HepG2 (cell line): Measurements from ENCODE around the gene CACNA1I. TPM values are rescaled to one million over a fixed set of nuclear protein-coding genes. Genes with fewer than 3 reads are reported as not detected.

Source experiments
- ATAC-seq: fragments of 200-7000 bp; cut with Tn5 transposase; 3 replicates; pipeline ENCODE4 v1.9.1; 2020; ENCODE audit warnings: mild to moderate bottlenecking, moderate library complexity
- Bru-seq: library from RNA; stranded (reverse); fragments of 400-500 nt; gene quantifications from one replicate; lab custom pipeline; 2021; lab: Mats Ljungman, UMichigan
- BruChase-seq, 2 experiments: library from RNA; stranded (reverse); fragments of 400-500 nt; gene quantifications; one replicate each; lab custom pipeline; 2021; lab: Mats Ljungman, UMichigan
- BruUV-seq: library from RNA; stranded (reverse); fragments of 400-500 nt; replicated peaks from 2 replicates; lab custom pipeline; 2021; lab: Mats Ljungman, UMichigan
- CTCF ChIA-PET: fragments of 300-600 bp; formaldehyde crosslinking; extraction: SDS; loops from one replicate; lab custom pipeline; 2021; ENCODE audit warnings: low total read pairs, inconsistent platforms, low intra/inter-chr PET ratio; lab: Yijun Ruan, JAX
- POLR2A ChIA-PET: fragments of 350-600 bp; sonication (Branson Sonifier 250); formaldehyde crosslinking; loops from one replicate; lab custom pipeline; 2020; ENCODE audit warnings: antibody characterized with exemption, inconsistent platforms; lab: Yijun Ruan, JAX
- DNase-seq: peaks from one replicate; pipeline ENCODE4 v3.0.0-alpha.2; 2015; ENCODE audit warnings: low spot score
- FAIRE-seq: peaks from 3 replicates; lab custom pipeline; 2011; peaks lifted over from hg19 to GRCh38; lab: Jason Lieb, UNC
- H2AFZ ChIP-seq: one replicate; pipeline ENCODE4 v1.6.1; 2011; ENCODE audit warnings: low read length, inconsistent platforms
- H3K27ac ChIP-seq: fragments of 300-600 bp; 3 replicates; pipeline ENCODE4 v1.8.0; 2011; ENCODE audit warnings: mixed run types, mild to moderate bottlenecking, mixed read lengths, low read length, inconsistent platforms; ENCODE audit not compliant: insufficient read depth; ENCODE audit errors: extremely low read length
- H3K27me3 ChIP-seq, 2 experiments: fragments of 200-600 bp in 1 of 2; 2 replicates in 1 of 2; 3 replicates in 1 of 2; pipeline versions ENCODE4 v1.6.0 to v1.8.0; 2011; ENCODE audit warnings: low read length in 2 of 2, mild to moderate bottlenecking in 2 of 2, moderate library complexity in 2 of 2, inconsistent platforms in 1 of 2; ENCODE audit not compliant: insufficient read depth in 2 of 2, control insufficient read depth in 1 of 2
- H3K36me3 ChIP-seq, 2 experiments: fragments of 200-600 bp in 1 of 2; replicated peaks in 1 of 2; 2 replicates in 1 of 2; 3 replicates in 1 of 2; pipeline versions ENCODE4 v1.5.1 to v1.8.0; 2011; ENCODE audit warnings: low read length in 2 of 2, inconsistent platforms in 1 of 2; ENCODE audit not compliant: insufficient read depth in 2 of 2, control insufficient read depth in 1 of 2
- H3K4me1 ChIP-seq: 2 replicates; pipeline ENCODE4 v1.5.1; 2012; ENCODE audit warnings: low read length, inconsistent platforms; ENCODE audit not compliant: insufficient read depth
- H3K4me2 ChIP-seq: 2 replicates; pipeline ENCODE4 v1.6.0; 2011; ENCODE audit warnings: low read depth, low read length, inconsistent platforms
- H3K4me3 ChIP-seq, 3 experiments: fragments of 200-600 bp in 1 of 3; sonication (generic), shearing (Covaris generic) in 1 of 3; replicated peaks in 1 of 3; 2 replicates each; pipeline ENCODE4 v1.5.1; 2011 to 2016; ENCODE audit warnings: low read length in 3 of 3, inconsistent platforms in 2 of 3, low read depth in 2 of 3, mild to moderate bottlenecking in 2 of 3, control low read depth in 1 of 3, mixed read lengths in 1 of 3; ENCODE audit not compliant: insufficient read depth in 1 of 3
- H3K79me2 ChIP-seq: one replicate; pipeline ENCODE4 v1.6.1; 2011; ENCODE audit warnings: low read length, inconsistent platforms; ENCODE audit not compliant: insufficient read depth
- H3K9ac ChIP-seq: 2 replicates; pipeline ENCODE4 v1.6.0; 2011; ENCODE audit warnings: mild to moderate bottlenecking, low read depth, low read length, inconsistent platforms; ENCODE audit not compliant: insufficient read depth
- H3K9me3 ChIP-seq: 2 replicates; pipeline ENCODE4 v1.5.1; 2012; ENCODE audit warnings: mild to moderate bottlenecking, low read length
- H4K20me1 ChIP-seq: 2 replicates; pipeline ENCODE4 v1.6.0; 2011; ENCODE audit warnings: inconsistent platforms, mild to moderate bottlenecking, low read length, moderate library complexity; ENCODE audit not compliant: insufficient read depth
- FOSL1 ChIP-seq: sonication (generic); formaldehyde crosslinking; IDR thresholded peaks from 2 replicates; pipeline ENCODE4 v1.9.0; 2021; ENCODE audit warnings: missing genetic modification reagents, borderline replicate concordance
- GATAD1 ChIP-seq: IDR thresholded peaks from 2 replicates; pipeline ENCODE4 v1.6.1; 2016; ENCODE audit warnings: missing genetic modification reagents, missing compliant biosample characterization
- NONO ChIP-seq, 2 experiments: fragments of 450-650 bp in 1 of 2; sonication (generic) in 1 of 2; formaldehyde crosslinking in 1 of 2; IDR thresholded peaks in 1 of 2; conservative IDR thresholded peaks in 1 of 2; 2 replicates each; pipeline versions ENCODE4 v1.6.1 to v1.8.0; 2017 to 2022; ENCODE audit warnings: mild to moderate bottlenecking in 1 of 2, missing genetic modification reagents in 1 of 2, moderate library complexity in 1 of 2
- RCOR2 ChIP-seq: IDR thresholded peaks from 2 replicates; pipeline ENCODE4 v1.6.1; 2016; ENCODE audit warnings: missing biosample characterization, missing genetic modification reagents
- ZNF30 ChIP-seq: sonication (generic); formaldehyde crosslinking; IDR thresholded peaks from 2 replicates; pipeline ENCODE4 v1.5.0; 2020; ENCODE audit warnings: mild to moderate bottlenecking, missing genetic modification reagents
- ZNF33A ChIP-seq: sonication (generic); formaldehyde crosslinking; IDR thresholded peaks from 2 replicates; pipeline ENCODE4 v1.5.1; 2020; ENCODE audit warnings: missing genetic modification reagents, mild to moderate bottlenecking, moderate library complexity, borderline replicate concordance
- ZNF850 ChIP-seq: sonication (generic); formaldehyde crosslinking; conservative IDR thresholded peaks from 2 replicates; pipeline ENCODE4 v1.9.0; 2021; ENCODE audit warnings: mild to moderate bottlenecking, missing genetic modification reagents
- WGBS: methylation state at CpG from one replicate; pipeline ENCODE4 v1.1.6; 2017; ENCODE audit warnings: low lambda C conversion rate; 5-methylcytosine and 5-hydroxymethylcytosine counted together
- in situ Hi-C: cut with HindIII; loops from 2 replicates; pipeline ENCODE4 v1.10.0; 2017; ENCODE audit warnings: low pct_unique_long_range_greater_than_20kb; ENCODE audit not compliant: extremely low pct_ligation_motif_present
- intact Hi-C: fragments of 100-400 bp; cut with micrococcal nuclease; formaldehyde crosslinking; loops from one replicate; pipeline ENCODE4 v1.10.0; 2022; ENCODE audit not compliant: unreplicated experiment
- long read RNA-seq, 2 experiments: library from RNA in 1 of 2; library from polyadenylated mRNA in 1 of 2; stranded (forward) in 1 of 2; unstranded in 1 of 2; transcript quantifications; one replicate each; pipeline ENCODE4 v2.0.0, GENCODE V29; 2019 to 2022
- polyA minus RNA-seq, 3 experiments: library from RNA; depleted of rRNA, polyadenylated mRNA; stranded (reverse); fragments of >200 nt; gene quantifications; 2 replicates each; pipeline ENCODE4 v1.2.3, GENCODE V29; 2011; ENCODE audit warnings: low replicate concordance in 1 of 3
- polyA plus RNA-seq, 8 experiments: library from polyadenylated mRNA; depleted of rRNA in 3 of 8; stranded (reverse) in 7 of 8; unstranded in 1 of 8; fragments of >200 nt; fragmentation: Illumina TruSeq in 4 of 8; extraction: Trizol in 4 of 8; gene quantifications; 2 replicates each; pipeline versions ENCODE4 v1.2.1 to v1.2.3, GENCODE V29; 2011 to 2016; ENCODE audit warnings: low read depth in 4 of 8, missing spikeins in 1 of 8, mixed read lengths in 1 of 8; ENCODE audit not compliant: insufficient read depth in 1 of 8
- total RNA-seq, 5 experiments: library from RNA; depleted of rRNA; stranded (reverse); fragments of >200 nt; fragmentation: Illumina TruSeq; extraction: Trizol; gene quantifications; 2 replicates each; pipeline ENCODE4 v1.2.3, GENCODE V29; 2016; ENCODE audit warnings: low read depth in 1 of 5

CACNA1I gene
- total RNA-seq (2016; rRNA removed; fragmentation: Illumina TruSeq; extraction: Trizol) = not detected in 2 replicates
- total RNA-seq (2016; cell fraction: cytosol; rRNA removed; fragmentation: Illumina TruSeq; extraction: Trizol; ENCODE audit: low read depth) = not detected in 2 replicates
- not detected in 2 replicates for total RNA-seq (2016; cell fraction: insoluble cytoplasmic fraction; rRNA removed; fragmentation: Illumina TruSeq; extraction: Trizol)
- not detected in 2 replicates for total RNA-seq (2016; cell fraction: membrane; rRNA removed; fragmentation: Illumina TruSeq; extraction: Trizol)
- not detected in 2 replicates for total RNA-seq (2016; cell fraction: nucleus; rRNA removed; fragmentation: Illumina TruSeq; extraction: Trizol)
- polyA plus RNA-seq (2011; rRNA removed) = not detected in 2 replicates
- not detected in 2 replicates for polyA plus RNA-seq (2011; cell fraction: cytosol; rRNA removed)
- polyA plus RNA-seq (2011; cell fraction: nucleus; rRNA removed) = 0.02 TPM in 2 replicates
- polyA plus RNA-seq (2012) = 0.03 TPM in 1 of 2 replicates, not detected in the other
- polyA plus RNA-seq (2016; cell fraction: cytosol; fragmentation: Illumina TruSeq; extraction: Trizol; ENCODE audit: low read depth) = not detected in 2 replicates
- not detected in 2 replicates for polyA plus RNA-seq (2016; cell fraction: insoluble cytoplasmic fraction; fragmentation: Illumina TruSeq; extraction: Trizol; ENCODE audit: low read depth)
- polyA plus RNA-seq (2016; cell fraction: membrane; fragmentation: Illumina TruSeq; extraction: Trizol; ENCODE audit: low read depth) = not detected in 2 replicates
- not detected in 2 replicates for polyA plus RNA-seq (2016; cell fraction: nucleus; fragmentation: Illumina TruSeq; extraction: Trizol; ENCODE audit: insufficient read depth, low read depth)
- 0.04 and 0.05 TPM in 2 replicates for polyA minus RNA-seq (2011; rRNA and poly(A)+ RNA removed; ENCODE audit: low replicate concordance)
- polyA minus RNA-seq (2011; cell fraction: cytosol; rRNA and poly(A)+ RNA removed) = not detected in 2 replicates
- polyA minus RNA-seq (2011; cell fraction: nucleus; rRNA and poly(A)+ RNA removed) = not detected in 2 replicates
- percentile 1 among the genes with signal in this experiment for Bru-seq, nascent RNA
- BruChase-seq, experiment 1, labeled RNA remaining after a 6-hour chase = percentile 6 among the genes with signal in this experiment
- percentile 1 among the genes with signal in this experiment for BruChase-seq, experiment 2, labeled RNA remaining after a 2-hour chase
- long read RNA-seq, experiment 1 = 0 reads
- long read RNA-seq, experiment 2 = 0 reads

- POLR2A ChIA-PET = no interaction called here
- TF ChIP-seq GATAD1 (CRISPR knock-in tag) (no peak), ZNF850 (no peak), ZNF33A (CRISPR knock-in tag) (no peak), NONO (IDR thresholded peaks at IDR 0.05) (no peak), NONO (CRISPR knock-in tag; conservative IDR thresholded peaks at IDR 0.05) (no peak), ZNF30 (CRISPR knock-in tag) (no peak), FOSL1 (CRISPR knock-in tag) (no peak), RCOR2 (CRISPR knock-in tag) (no peak)
Observed at GRCh38 chr22:39570665-39571064, at the start of gene CACNA1I. CACNA1I (plus strand) TSS chr22:39570753; CDS start chr22:39570753, 0 bp downstream.

More at GRCh38 chr22:39570665-39571064, at the start of gene CACNA1I:
- ATAC-seq (no peak), DNase-seq (no peak), FAIRE-seq (no peak)
- CTCF ChIA-PET = no interaction called here
- intact Hi-C loops = no loop called here
- Histone ChIP-seq H3K9ac (no peak within 1 kb of the TSS), H3K27ac (no peak within 1 kb of the TSS), H3K27me3 (peaks cover 4 to 24% of the 10 kb centered on the region in 2 experiments; a peak in 4 of 5 replicates), H2AFZ (no peak within 1 kb of the TSS), H3K4me3 (no peak within 1 kb of the TSS), H3K36me3 (no peaks in the 10 kb centered on the region), H3K4me2 (no peak within 1 kb of the TSS), H3K79me2 (no peaks in the 10 kb centered on the region), H4K20me1 (no peaks in the 10 kb centered on the region), H3K9me3 (no peaks in the 10 kb centered on the region), H3K4me1 (no peaks in the 10 kb centered on the region)
- no TSS peak for BruUV-seq
- in situ Hi-C loops = no loop called here
- 19% methylated on average over 11 of the region's 14 CpGs for WGBS
